ENCODE measurements around the gene SLC22A16.

DNA sequence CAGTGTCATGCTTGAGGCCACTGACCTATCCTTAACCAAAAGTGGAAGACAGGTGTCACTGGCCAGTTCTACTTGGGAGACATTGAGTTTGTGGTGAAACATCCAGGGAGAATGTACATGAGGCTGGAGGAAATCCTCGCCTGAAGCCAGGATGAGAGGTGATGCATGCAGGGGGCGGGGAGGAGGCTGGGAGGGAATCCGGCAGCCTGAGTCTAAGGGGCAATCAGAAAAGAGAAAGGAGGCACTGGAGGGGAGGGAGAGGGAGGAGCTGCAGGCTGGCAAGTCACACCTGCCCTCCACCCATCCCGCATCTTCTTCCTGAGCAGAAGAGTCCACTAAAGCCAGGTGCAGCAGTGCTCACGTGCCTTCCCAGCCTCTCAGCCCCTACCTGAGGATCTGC lies 46.2 kb downstream of the SLC22A16 start:
- TF ChIP-seq, protein P1, sequence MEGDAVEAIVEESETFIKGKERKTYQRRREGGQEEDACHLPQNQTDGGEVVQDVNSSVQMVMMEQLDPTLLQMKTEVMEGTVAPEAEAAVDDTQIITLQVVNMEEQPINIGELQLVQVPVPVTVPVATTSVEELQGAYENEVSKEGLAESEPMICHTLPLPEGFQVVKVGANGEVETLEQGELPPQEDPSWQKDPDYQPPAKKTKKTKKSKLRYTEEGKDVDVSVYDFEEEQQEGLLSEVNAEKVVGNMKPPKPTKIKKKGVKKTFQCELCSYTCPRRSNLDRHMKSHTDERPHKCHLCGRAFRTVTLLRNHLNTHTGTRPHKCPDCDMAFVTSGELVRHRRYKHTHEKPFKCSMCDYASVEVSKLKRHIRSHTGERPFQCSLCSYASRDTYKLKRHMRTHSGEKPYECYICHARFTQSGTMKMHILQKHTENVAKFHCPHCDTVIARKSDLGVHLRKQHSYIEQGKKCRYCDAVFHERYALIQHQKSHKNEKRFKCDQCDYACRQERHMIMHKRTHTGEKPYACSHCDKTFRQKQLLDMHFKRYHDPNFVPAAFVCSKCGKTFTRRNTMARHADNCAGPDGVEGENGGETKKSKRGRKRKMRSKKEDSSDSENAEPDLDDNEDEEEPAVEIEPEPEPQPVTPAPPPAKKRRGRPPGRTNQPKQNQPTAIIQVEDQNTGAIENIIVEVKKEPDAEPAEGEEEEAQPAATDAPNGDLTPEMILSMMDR (optimal IDR thresholded peaks at IDR 0.05 in 1 of 3, IDR thresholded peaks at IDR 0.05 in 1 of 3, conservative IDR thresholded peaks at IDR 0.05 in 1 of 3; ENCODE audit: extremely low read depth in 1 of 3, insufficient read depth in 2 of 3, low read length in 3 of 3) = no peak
- no peak for TF ChIP-seq EZH2 (IDR thresholded peaks at IDR 0.05; ENCODE audit: low read length)
